ENCODE results near the gene VEZF1.

DNA sequence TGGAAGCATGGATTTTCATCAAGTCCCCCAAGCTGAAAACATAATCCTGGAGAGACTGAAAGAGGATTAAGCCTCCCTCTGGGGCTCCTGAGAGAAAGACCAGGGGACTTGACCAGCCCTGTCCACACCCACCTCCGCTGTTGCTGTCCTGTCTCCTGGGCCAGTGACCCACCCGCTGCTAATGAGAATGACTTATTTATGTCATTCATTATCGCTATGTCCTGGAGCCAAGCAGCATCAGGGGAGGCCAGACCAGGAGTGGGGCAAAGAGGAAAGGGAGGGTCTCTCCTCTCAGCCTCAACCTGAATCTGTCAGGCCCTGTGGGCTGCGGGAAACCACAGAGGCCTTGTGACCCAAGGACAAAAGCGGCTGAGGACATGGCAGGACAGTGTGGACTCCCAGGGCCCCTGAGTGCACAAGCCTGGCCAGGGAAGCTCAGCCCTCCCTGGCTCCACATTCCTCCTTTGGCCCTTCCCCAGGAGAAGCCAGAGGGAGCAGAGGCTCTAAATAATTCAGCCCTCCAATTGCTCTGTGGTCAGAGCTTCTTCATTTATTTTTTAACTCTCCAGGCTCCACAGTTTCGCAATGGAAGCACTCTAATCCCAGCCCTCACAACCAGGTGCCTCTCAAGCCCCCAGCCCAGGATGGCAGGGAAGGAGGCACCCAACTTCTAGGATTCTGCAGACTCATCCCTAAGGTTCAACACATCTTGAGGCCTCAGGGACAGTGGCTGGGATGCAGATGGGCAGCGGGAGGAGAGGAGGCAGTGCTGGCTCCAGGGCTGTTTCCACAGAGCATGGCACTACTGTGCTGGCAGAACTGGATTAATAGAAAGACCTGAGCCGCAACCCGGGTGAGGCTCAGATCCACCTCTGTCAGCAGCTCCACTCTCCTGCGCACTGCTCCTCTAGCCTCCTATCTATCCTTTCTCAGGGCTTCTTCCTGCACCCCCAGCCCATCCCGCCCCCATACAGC lies 51.9 kb downstream of the VEZF1 start:
- TF ChIP-seq GATA3 (IDR thresholded peaks at IDR 0.05; ENCODE audit: low read depth, low read length) (no peak), GATA2 (IDR thresholded peaks at IDR 0.05; ENCODE audit: low read depth, low read length) (no peak)
